Effector memory CD8-positive, alpha-beta T cell (primary cell): ENCODE data around the gene SLC38A8.

Source experiments
- ATAC-seq: fragments of 150-1000 bp; cut with Tn5 transposase; replicated peaks from 2 replicates; pipeline ENCODE4 v1.10.0; 2021; ENCODE audit warnings: mild to moderate bottlenecking, moderate library complexity
- DNase-seq, 3 experiments: peaks; one replicate each; pipeline ENCODE4 v3.0.0; 2021
- H3K27ac Mint-ChIP-seq, 2 donors: one replicate each; pipeline ENCODE4 v1.8.0; 2022; ENCODE audit warnings: mild to moderate bottlenecking in 2 of 2, mixed read lengths in 2 of 2, moderate library complexity in 2 of 2
- H3K27me3 Mint-ChIP-seq, 2 donors: one replicate each; pipeline ENCODE4 v1.8.0; 2022; ENCODE audit warnings: mixed read lengths in 2 of 2
- H3K36me3 Mint-ChIP-seq: one replicate; pipeline ENCODE4 v1.8.0; 2022; ENCODE audit warnings: mild to moderate bottlenecking, moderate library complexity, mixed read lengths; ENCODE audit not compliant: insufficient read depth
- H3K4me1 Mint-ChIP-seq, 2 donors: one replicate each; pipeline ENCODE4 v1.8.0; 2022; ENCODE audit warnings: low read depth in 2 of 2, mixed read lengths in 2 of 2
- H3K4me3 Mint-ChIP-seq, 2 donors: one replicate each; pipeline ENCODE4 v1.8.0; 2022; ENCODE audit warnings: mild to moderate bottlenecking in 2 of 2, mixed read lengths in 2 of 2, moderate library complexity in 2 of 2
- H3K9me3 Mint-ChIP-seq, 2 donors: one replicate each; pipeline ENCODE4 v1.8.0; 2022; ENCODE audit warnings: mixed read lengths in 2 of 2

The SLC38A8 gene

GRCh38 chr16:83970430-83970815, 72.2 kb downstream of the SLC38A8 start:
- H3K4me1 Mint-ChIP-seq, result peaks cover 0 to 4% of the 10 kb centered on the region in 2 donors
- H3K27me3 Mint-ChIP-seq, result peaks cover 19 to 74% of the 10 kb centered on the region in 2 donors
- H3K4me3 Mint-ChIP-seq, result no peak overlapping the region
- H3K36me3 Mint-ChIP-seq, result no peaks in the 10 kb centered on the region
- ATAC-seq (no peak), DNase-seq (no peak)
- H3K27ac Mint-ChIP-seq, result no peak overlapping the region
- H3K9me3 Mint-ChIP-seq, result no peaks in the 10 kb centered on the region

- ATAC-seq (no peak), DNase-seq (no peak)
- Mint-ChIP-seq H3K4me3 (peak overlapping the region; percentile 46 to 58), H3K36me3 (no peaks in the 10 kb centered on the region), H3K9me3 (no peaks in the 10 kb centered on the region), H3K27ac (no peak overlapping the region), H3K4me1 (peaks cover 0 to 4% of the 10 kb centered on the region in 2 donors), H3K27me3 (peaks cover 19 to 69% of the 10 kb centered on the region in 2 donors)
These were observed 72.7 kb downstream of the SLC38A8 start for GRCh38 chr16:83969771-83970429.

DNA sequence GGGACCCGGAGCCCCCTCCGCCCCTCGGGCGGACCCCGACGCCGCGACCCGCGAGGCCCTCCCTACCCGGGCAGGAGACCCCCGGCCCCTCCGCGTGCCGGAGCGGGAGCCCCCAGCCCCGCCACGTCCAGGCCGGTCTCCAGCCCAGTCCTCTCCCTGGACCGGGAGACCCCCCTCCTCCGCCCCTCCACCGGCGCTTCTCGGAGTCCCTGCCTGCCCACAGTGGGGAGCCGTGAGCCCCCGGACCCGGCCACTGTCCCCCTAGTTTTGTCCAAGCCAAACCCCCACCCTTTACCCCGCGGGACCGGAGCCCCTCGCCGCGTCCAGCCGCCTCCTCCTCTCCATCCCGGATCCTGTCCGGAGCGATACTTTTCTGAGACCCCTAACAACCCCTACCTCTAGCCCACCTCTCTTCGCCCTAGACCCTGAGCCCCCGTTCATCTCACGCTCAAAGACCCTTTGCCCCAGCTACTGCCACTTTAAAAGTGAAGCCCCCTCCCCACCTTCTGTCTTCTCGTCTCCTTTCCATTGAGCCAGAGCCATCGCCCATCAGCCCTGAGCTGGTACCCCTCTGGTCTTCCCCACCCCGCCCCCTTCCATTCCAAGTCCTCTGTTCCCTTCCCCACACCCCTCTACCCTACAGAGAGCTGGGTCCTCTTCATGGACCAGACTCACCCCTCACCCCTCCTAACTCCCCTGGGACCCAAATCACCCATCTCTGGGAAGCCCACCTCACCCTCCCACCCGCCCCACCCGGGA, 73.5 kb downstream of the SLC38A8 start:
- peaks cover 0 to 4% of the 10 kb centered on the region in 2 donors for H3K4me1 Mint-ChIP-seq
- no peak overlapping the region for H3K27ac Mint-ChIP-seq
- peaks cover 19 to 61% of the 10 kb centered on the region in 2 donors for H3K27me3 Mint-ChIP-seq
- H3K9me3 Mint-ChIP-seq, result no peaks in the 10 kb centered on the region
- no peaks in the 10 kb centered on the region for H3K36me3 Mint-ChIP-seq
- H3K4me3 Mint-ChIP-seq, result peak overlapping the region; percentile 40 to 46
- DNase-seq (no peak), ATAC-seq (no peak)

DNA sequence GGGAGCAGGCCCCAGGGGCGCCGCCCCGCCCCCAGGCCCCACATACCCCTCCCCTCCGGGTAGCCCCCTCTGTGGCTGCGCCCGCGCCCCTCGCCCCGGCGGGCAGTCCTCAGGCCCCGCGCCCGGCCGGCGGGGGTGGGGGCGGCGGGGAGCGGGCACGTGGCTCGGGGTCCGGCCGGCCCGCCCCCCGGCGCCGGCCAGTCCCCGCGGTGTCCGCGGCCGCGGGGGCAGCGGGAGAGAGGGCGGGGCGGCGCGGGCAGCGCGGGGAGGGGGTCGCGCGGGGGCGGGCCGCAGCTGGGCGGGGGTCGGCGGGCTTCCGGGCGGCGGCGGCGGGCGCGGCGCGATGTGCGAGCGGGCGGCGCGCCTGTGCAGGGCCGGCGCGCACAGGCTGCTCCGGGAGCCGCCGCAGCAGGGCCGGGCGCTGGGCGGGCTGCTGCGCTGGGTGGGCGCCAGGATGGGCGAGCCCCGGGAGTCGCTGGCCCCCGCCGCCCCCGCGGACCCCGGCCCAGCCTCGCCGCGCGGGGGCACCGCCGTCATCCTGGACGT, 74.2 kb downstream of the SLC38A8 start:
- DNase-seq, result no peak
- no peak overlapping the region for H3K4me3 Mint-ChIP-seq
- no peak overlapping the region for H3K27ac Mint-ChIP-seq
- H3K36me3 Mint-ChIP-seq, result no peaks in the 10 kb centered on the region
- ATAC-seq, result no peak
- peaks cover 0 to 4% of the 10 kb centered on the region in 2 donors for H3K4me1 Mint-ChIP-seq
- no peaks in the 10 kb centered on the region for H3K9me3 Mint-ChIP-seq
- peaks cover 19 to 55% of the 10 kb centered on the region in 2 donors for H3K27me3 Mint-ChIP-seq

GRCh38 chr16:83967838-83968305, 74.7 kb downstream of the SLC38A8 start, which contains the start of gene NECAB2:
Gene NECAB2 (plus strand): TSS chr16:83968244. CDS start chr16:83968649, 405 bp downstream.
- Mint-ChIP-seq H3K4me3 (peak within 1 kb of the TSS; percentile 46 to 57), H3K36me3 (no peaks in the 10 kb centered on the region), H3K4me1 (peaks cover 0 to 4% of the 10 kb centered on the region in 2 donors), H3K27ac (no peak within 1 kb of the TSS), H3K27me3 (peaks cover 19 to 50% of the 10 kb centered on the region in 2 donors), H3K9me3 (no peaks in the 10 kb centered on the region)
- ATAC-seq (no peak), DNase-seq (no peak)

DNA sequence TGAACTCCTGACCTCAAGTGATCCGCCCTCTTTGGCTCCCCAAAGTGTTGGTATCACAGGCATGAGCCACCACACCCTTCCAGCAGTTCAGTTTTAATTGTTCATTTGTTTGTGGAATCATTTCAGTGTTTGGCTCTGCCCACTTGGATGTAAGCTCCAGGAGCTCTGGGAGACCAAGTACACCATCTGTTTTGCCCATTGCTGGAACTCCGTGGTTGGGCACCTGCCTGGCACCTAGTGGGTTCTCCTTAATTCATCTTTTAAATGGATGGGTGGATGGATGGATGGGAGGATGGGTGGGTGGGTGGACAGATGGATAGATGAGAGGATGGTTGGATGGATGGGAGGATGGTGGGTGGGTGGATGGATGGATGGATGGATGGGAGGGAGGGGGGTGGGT, 75.5 kb downstream of the SLC38A8 start:
- H3K4me3 Mint-ChIP-seq, result no peak overlapping the region
- peaks cover 0 to 4% of the 10 kb centered on the region in 2 donors for H3K4me1 Mint-ChIP-seq
- ATAC-seq (no peak), DNase-seq (no peak)
- H3K27me3 Mint-ChIP-seq, result peaks cover 19 to 45% of the 10 kb centered on the region in 2 donors
- H3K27ac Mint-ChIP-seq, result no peak overlapping the region
- H3K36me3 Mint-ChIP-seq, result no peaks in the 10 kb centered on the region
- no peaks in the 10 kb centered on the region for H3K9me3 Mint-ChIP-seq

- no peak overlapping the region for H3K27ac Mint-ChIP-seq
- H3K36me3 Mint-ChIP-seq, result no peaks in the 10 kb centered on the region
- H3K27me3 Mint-ChIP-seq, result peaks cover 19 to 38% of the 10 kb centered on the region in 2 donors
- no peak for ATAC-seq
- no peaks in the 10 kb centered on the region for H3K9me3 Mint-ChIP-seq
- H3K4me1 Mint-ChIP-seq, result peaks cover 0 to 4% of the 10 kb centered on the region in 2 donors
- no peak overlapping the region for H3K4me3 Mint-ChIP-seq
- no peak for DNase-seq
These were observed 76.4 kb downstream of the SLC38A8 start for GRCh38 chr16:83966153-83966696.

DNA sequence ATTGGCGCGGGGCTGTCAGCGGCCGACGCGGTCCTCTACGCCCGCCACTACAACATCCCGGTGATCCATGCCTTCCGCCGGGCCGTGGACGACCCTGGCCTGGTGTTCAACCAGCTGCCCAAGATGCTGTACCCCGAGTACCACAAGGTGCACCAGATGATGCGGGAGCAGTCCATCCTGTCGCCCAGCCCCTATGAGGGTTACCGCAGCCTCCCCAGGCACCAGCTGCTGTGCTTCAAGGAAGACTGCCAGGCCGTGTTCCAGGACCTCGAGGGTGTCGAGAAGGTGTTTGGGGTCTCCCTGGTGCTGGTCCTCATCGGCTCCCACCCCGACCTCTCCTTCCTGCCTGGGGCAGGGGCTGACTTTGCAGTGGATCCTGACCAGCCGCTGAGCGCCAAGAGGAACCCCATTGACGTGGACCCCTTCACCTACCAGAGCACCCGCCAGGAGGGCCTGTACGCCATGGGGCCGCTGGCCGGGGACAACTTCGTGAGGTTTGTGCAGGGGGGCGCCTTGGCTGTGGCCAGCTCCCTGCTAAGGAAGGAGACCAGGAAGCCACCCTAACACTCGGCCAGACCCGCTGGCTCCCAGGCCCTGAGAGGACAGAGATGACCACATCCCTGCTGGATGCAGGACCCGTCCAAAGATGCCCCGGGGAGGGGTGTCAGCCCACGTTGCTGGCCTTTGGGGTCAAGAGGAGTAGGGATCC, 77.0 kb downstream of the SLC38A8 start:
- DNase-seq (no peak), ATAC-seq (no peak)
- Mint-ChIP-seq H3K4me1 (peaks cover 0 to 4% of the 10 kb centered on the region in 2 donors), H3K9me3 (no peaks in the 10 kb centered on the region), H3K36me3 (no peaks in the 10 kb centered on the region), H3K27me3 (peaks cover 19 to 34% of the 10 kb centered on the region in 2 donors), H3K27ac (no peak overlapping the region), H3K4me3 (no peak overlapping the region)

DNA sequence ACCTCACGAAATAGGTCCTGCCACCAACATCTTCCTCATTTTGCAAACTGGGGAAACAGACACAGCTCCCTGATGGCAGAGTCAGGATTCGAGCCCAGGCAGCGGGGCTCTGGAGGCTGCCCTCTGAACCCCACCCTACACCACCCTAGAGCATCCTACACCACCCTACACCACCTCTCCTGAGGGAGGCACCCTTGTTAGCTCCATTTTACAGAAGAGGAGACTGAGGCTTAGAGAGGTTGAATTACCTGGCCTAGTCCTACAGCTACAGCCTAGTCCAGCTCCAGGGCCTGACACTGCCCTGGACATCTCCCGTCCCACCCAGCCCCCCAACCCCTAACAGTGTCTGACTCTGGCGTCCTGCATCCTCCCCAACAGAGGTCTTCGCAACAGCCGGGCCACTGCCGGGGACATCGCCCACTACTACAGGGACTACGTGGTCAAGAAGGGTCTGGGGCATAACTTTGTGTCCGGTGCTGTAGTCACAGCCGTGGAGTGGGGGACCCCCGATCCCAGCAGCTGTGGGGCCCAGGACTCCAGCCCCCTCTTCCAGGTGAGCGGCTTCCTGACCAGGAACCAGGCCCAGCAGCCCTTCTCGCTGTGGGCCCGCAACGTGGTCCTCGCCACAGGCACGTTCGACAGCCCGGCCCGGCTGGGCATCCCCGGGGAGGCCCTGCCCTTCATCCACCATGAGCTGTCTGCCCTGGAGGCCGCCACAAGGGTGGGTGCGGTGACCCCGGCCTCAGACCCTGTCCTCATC, 77.7 kb downstream of the SLC38A8 start:
- Mint-ChIP-seq H3K4me3 (no peak overlapping the region), H3K36me3 (no peaks in the 10 kb centered on the region), H3K4me1 (peaks cover 0 to 4% of the 10 kb centered on the region in 2 donors), H3K27me3 (peaks cover 16 to 27% of the 10 kb centered on the region in 2 donors), H3K27ac (no peak overlapping the region), H3K9me3 (no peaks in the 10 kb centered on the region)
- no peak for DNase-seq
- ATAC-seq, result no peak

- DNase-seq (no peak), ATAC-seq (no peak)
- Mint-ChIP-seq H3K27me3 (peaks cover 6 to 17% of the 10 kb centered on the region in 2 donors), H3K9me3 (no peaks in the 10 kb centered on the region), H3K27ac (no peak overlapping the region), H3K36me3 (no peaks in the 10 kb centered on the region), H3K4me3 (no peak overlapping the region), H3K4me1 (peaks cover 0 to 4% of the 10 kb centered on the region in 2 donors)
These were observed 79.1 kb downstream of the SLC38A8 start for GRCh38 chr16:83963277-83964119.

GRCh38 chr16:83961591-83961990, 81.0 kb downstream of the SLC38A8 start:
- no peak for DNase-seq
- peaks cover 0 to 4% of the 10 kb centered on the region in 2 donors for H3K4me1 Mint-ChIP-seq
- ATAC-seq, result no peak
- peaks cover 0 to 12% of the 10 kb centered on the region in 2 donors for H3K27me3 Mint-ChIP-seq
- no peak overlapping the region for H3K27ac Mint-ChIP-seq
- no peak overlapping the region for H3K4me3 Mint-ChIP-seq
- no peaks in the 10 kb centered on the region for H3K36me3 Mint-ChIP-seq
- no peaks in the 10 kb centered on the region for H3K9me3 Mint-ChIP-seq
